CD4-positive, CD25-positive, alpha-beta regulatory T cell (primary cell): Measurements from ENCODE around the gene ACVR2B. TPM values are rescaled to one million over a fixed set of nuclear protein-coding genes. Genes with fewer than 3 reads are reported as not detected.

Source experiments
- ATAC-seq, 2 donors: fragments of 150-1000 bp; cut with Tn5 transposase; one replicate each; pipeline ENCODE4 v1.10.0; 2021; ENCODE audit warnings: low read depth in 2 of 2, moderate number of reproducible peaks in 2 of 2, moderate library complexity in 1 of 2
- DNase-seq, 3 donors: peaks; one replicate each; pipeline versions ENCODE4 v3.0.0 to v3.0.0-alpha.2; 2012 to 2022; ENCODE audit warnings: mixed read lengths in 1 of 3
- H3K27ac ChIP-seq: one replicate; pipeline ENCODE4 v1.7.0; 2013; ENCODE audit warnings: mild to moderate bottlenecking, low read length; ENCODE audit not compliant: insufficient read depth, poor library complexity, severe bottlenecking
- H3K27me3 ChIP-seq: one replicate; pipeline ENCODE4 v1.7.0; 2013; ENCODE audit warnings: low read length; ENCODE audit not compliant: control insufficient read depth, insufficient read depth
- H3K36me3 ChIP-seq: one replicate; pipeline ENCODE4 v1.7.0; 2013; ENCODE audit warnings: mild to moderate bottlenecking, low read length, moderate library complexity; ENCODE audit not compliant: control insufficient read depth, insufficient read depth
- H3K4me1 ChIP-seq: 2 replicates; pipeline ENCODE4 v1.7.0; 2013; ENCODE audit warnings: mild to moderate bottlenecking, low read length; ENCODE audit not compliant: insufficient read depth, control insufficient read depth, poor library complexity, severe bottlenecking
- H3K4me3 ChIP-seq: one replicate; pipeline ENCODE4 v1.7.0; 2013; ENCODE audit warnings: low read depth, mild to moderate bottlenecking, low read length, moderate library complexity
- H3K9me3 ChIP-seq, 2 experiments: 1 replicate in 1 of 2; 2 replicates in 1 of 2; pipeline ENCODE4 v1.7.0; 2013; ENCODE audit warnings: low read length in 2 of 2, mild to moderate bottlenecking in 1 of 2, moderate library complexity in 1 of 2; ENCODE audit not compliant: control insufficient read depth in 2 of 2
- H3K27ac Mint-ChIP-seq, 3 donors: one replicate each; pipeline ENCODE4 v1.8.0; 2020 to 2022; ENCODE audit warnings: mild to moderate bottlenecking in 3 of 3, mixed read lengths in 3 of 3, moderate library complexity in 2 of 3
- H3K27me3 Mint-ChIP-seq: one replicate; pipeline ENCODE4 v1.8.0; 2022; ENCODE audit warnings: mild to moderate bottlenecking, mixed read lengths
- H3K36me3 Mint-ChIP-seq: one replicate; pipeline ENCODE4 v1.8.0; 2020; ENCODE audit warnings: mixed read lengths
- H3K4me1 Mint-ChIP-seq, 4 donors: one replicate each; pipeline ENCODE4 v1.8.0; 2020 to 2022; ENCODE audit warnings: mixed read lengths in 4 of 4, mild to moderate bottlenecking in 1 of 4
- H3K4me3 Mint-ChIP-seq, 4 donors: one replicate each; pipeline ENCODE4 v1.8.0; 2020 to 2022; ENCODE audit warnings: mild to moderate bottlenecking in 4 of 4, mixed read lengths in 4 of 4, moderate library complexity in 3 of 4
- H3K9me3 Mint-ChIP-seq, 7 donors: one replicate each; pipeline ENCODE4 v1.8.0; 2020 to 2022; ENCODE audit warnings: mixed read lengths in 7 of 7, mild to moderate bottlenecking in 3 of 7, moderate library complexity in 2 of 7
- polyA plus RNA-seq, 4 donors: library from polyadenylated mRNA; unstranded; fragments of 300-500 nt; fragmentation: Illumina TruSeq; gene quantifications; one replicate each; pipeline ENCODE4 v1.2.3, GENCODE V29; 2021
- total RNA-seq: library from RNA; stranded (reverse); gene quantifications from one replicate; pipeline ENCODE4 v1.2.3, GENCODE V29; 2022

Gene ACVR2B
- total and polyA plus RNA-seq, 5 donors from 2014 or later = 0.14 to 12.7 (median 1.4) TPM

DNA sequence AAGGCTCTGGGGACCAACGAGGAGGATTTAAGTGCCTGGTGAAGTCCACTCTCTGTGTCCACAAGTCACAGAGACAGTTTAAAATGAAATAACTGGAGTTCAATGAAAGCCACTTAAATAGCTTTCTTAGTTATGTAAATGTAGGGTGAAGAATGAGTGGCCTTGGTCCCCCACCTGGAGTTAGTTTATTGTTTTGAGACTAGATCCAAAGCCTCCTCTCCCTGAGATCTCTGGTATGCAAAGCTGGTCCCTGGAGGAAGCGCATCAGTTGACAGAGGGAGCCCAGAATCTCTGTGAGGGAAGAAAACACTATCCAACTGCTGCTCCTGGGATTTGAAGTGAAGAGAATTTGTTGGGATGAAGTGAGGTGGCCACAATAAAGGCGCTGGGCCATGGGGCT, 83.0 kb downstream of the ACVR2B start:
- Mint-ChIP-seq H3K27ac (no peak overlapping the region), H3K36me3 (peaks cover 22% of the 10 kb centered on the region), H3K9me3 (no peaks in the 10 kb centered on the region), H3K4me1 (peaks cover 0 to 2% (median under 1%) of the 10 kb centered on the region in 4 donors), H3K27me3 (no peaks in the 10 kb centered on the region), H3K4me3 (no peak overlapping the region)
- Histone ChIP-seq H3K4me3 (no peak overlapping the region), H3K4me1 (no peaks in the 10 kb centered on the region), H3K27me3 (no peaks in the 10 kb centered on the region), H3K36me3 (peaks cover 3% of the 10 kb centered on the region), H3K9me3 (no peaks in the 10 kb centered on the region), H3K27ac (no peak overlapping the region)
- ATAC-seq = no peak
- DNase-seq = no peak

GRCh38 chr3:38538773-38539353, 85.2 kb downstream of the ACVR2B start:
- ATAC-seq (no peak), DNase-seq (no peak)
- H3K27ac Mint-ChIP-seq = no peak overlapping the region
- no peaks in the 10 kb centered on the region for H3K9me3 Mint-ChIP-seq
- no peaks in the 10 kb centered on the region for H3K4me1 Mint-ChIP-seq
- Histone ChIP-seq H3K4me3 (no peak overlapping the region), H3K36me3 (peaks cover 3% of the 10 kb centered on the region), H3K4me1 (no peaks in the 10 kb centered on the region), H3K27me3 (no peaks in the 10 kb centered on the region), H3K9me3 (no peaks in the 10 kb centered on the region), H3K27ac (no peak overlapping the region)
- H3K27me3 Mint-ChIP-seq = no peaks in the 10 kb centered on the region
- H3K36me3 Mint-ChIP-seq = peaks cover 19% of the 10 kb centered on the region
- H3K4me3 Mint-ChIP-seq = no peak overlapping the region

- DNase-seq = no peak
- H3K27ac Mint-ChIP-seq = no peak overlapping the region
Observed at GRCh38 chr3:38541806-38542205, 88.1 kb downstream of the ACVR2B start.

More at GRCh38 chr3:38541806-38542205, 88.1 kb downstream of the ACVR2B start:
- no peak for ATAC-seq
- Histone ChIP-seq H3K4me3 (no peak overlapping the region), H3K9me3 (no peaks in the 10 kb centered on the region), H3K4me1 (no peaks in the 10 kb centered on the region), H3K36me3 (peaks cover 3% of the 10 kb centered on the region), H3K27ac (no peak overlapping the region), H3K27me3 (no peaks in the 10 kb centered on the region)
- Mint-ChIP-seq H3K36me3 (peaks cover 10% of the 10 kb centered on the region), H3K4me1 (no peaks in the 10 kb centered on the region), H3K27me3 (no peaks in the 10 kb centered on the region), H3K4me3 (no peak overlapping the region), H3K9me3 (peaks cover 0 to 1% (median 0%) of the 10 kb centered on the region in 7 donors)

Other genes with a start within 250 kb of the ACVR2B start
- 0.76 TPM for gene SLC22A13, start 188.1 kb upstream of the ACVR2B start, total RNA-seq
- under 1 TPM in 2 of 4 donors, not detected in 2; 0.22 to 0.40 TPM for gene SLC22A13, start 188.1 kb upstream of the ACVR2B start, polyA plus RNA-seq
- not detected for gene SLC22A14, start 171.6 kb upstream of the ACVR2B start, total RNA-seq
- gene SLC22A14, start 171.6 kb upstream of the ACVR2B start, polyA plus RNA-seq = not detected
- 5.6 TPM for gene XYLB, start 107.1 kb upstream of the ACVR2B start, total RNA-seq
- gene XYLB, start 107.1 kb upstream of the ACVR2B start, polyA plus RNA-seq = 1 to 10 TPM in 3 of 4 donors, under 1 TPM in 1; 0.72 to 3.0 (median 1.7) TPM
- 26.0 TPM for gene EXOG, start 42.5 kb downstream of the ACVR2B start, total RNA-seq
- gene EXOG, start 42.5 kb downstream of the ACVR2B start, polyA plus RNA-seq = 1 to 10 TPM; 5.9 to 9.6 (median 8.3) TPM
- not detected for gene SCN5A, start 195.8 kb downstream of the ACVR2B start, total RNA-seq
- gene SCN5A, start 195.8 kb downstream of the ACVR2B start, polyA plus RNA-seq = not detected